ENCODE measurements around the gene LSM3. TPM values are rescaled to one million over a fixed set of nuclear protein-coding genes. Genes with fewer than 3 reads are reported as not detected.

LSM3 gene
- total RNA-seq, 1 experiment from 2014 or later, result 11.9 TPM

GRCh38 chr3:14241716-14242115 is 63.1 kb downstream of the LSM3 start:
- H3K4me3 ChIP-seq (ENCODE audit: low read depth in 2 of 2, low read length in 2 of 2), result no peak overlapping the region
- no peak for DNase-seq (ENCODE audit: low read depth, low spot score)
- no peak overlapping the region for H3K27ac ChIP-seq (ENCODE audit: low read length)
- CTCF ChIA-PET, result no interaction called here
- H3K27me3 ChIP-seq (ENCODE audit: control insufficient read depth, insufficient read depth, low read length), result no peaks in the 10 kb centered on the region
- TF ChIP-seq SIN3A (IDR thresholded peaks at IDR 0.05; ENCODE audit: borderline replicate concordance, insufficient read depth, low read depth, low read length), result no peak
- TF ChIP-seq TCF7L2 (IDR thresholded peaks at IDR 0.05; ENCODE audit: low read depth, low read length), result no peak
- in situ Hi-C loops (cut with HindIII; ENCODE audit: low pct_unique_long_range_greater_than_20kb, low sequenced_read_pairs) (no loop called here), intact Hi-C loops (cut with micrococcal nuclease; ENCODE audit: unreplicated experiment) (no loop called here)
- no peak for ATAC-seq
- H3K4me1 ChIP-seq (ENCODE audit: control insufficient read depth, insufficient read depth, low read length), result no peaks in the 10 kb centered on the region
- H3K36me3 ChIP-seq (ENCODE audit: control insufficient read depth, insufficient read depth, low read length), result no peaks in the 10 kb centered on the region
- no peaks in the 10 kb centered on the region for H3K9me3 ChIP-seq (ENCODE audit: control insufficient read depth, insufficient read depth, low read depth, low read length)
- POLR2A ChIA-PET, result no interaction called here
- no TSS peak for BruUV-seq (replicated peaks)

GRCh38 chr3:14242490-14243311 is 64.1 kb downstream of the LSM3 start:
- no TSS peak for BruUV-seq (replicated peaks)
- no peak for ATAC-seq
- no peak overlapping the region; the same call in 1 of the 2 replicates for H3K27ac ChIP-seq (ENCODE audit: low read length)
- no peaks in the 10 kb centered on the region for H3K4me1 ChIP-seq (ENCODE audit: control insufficient read depth, insufficient read depth, low read length)
- no peaks in the 10 kb centered on the region for H3K36me3 ChIP-seq (ENCODE audit: control insufficient read depth, insufficient read depth, low read length)
- H3K9me3 ChIP-seq (ENCODE audit: control insufficient read depth, insufficient read depth, low read depth, low read length), result no peaks in the 10 kb centered on the region
- in situ Hi-C loops (cut with HindIII; ENCODE audit: low pct_unique_long_range_greater_than_20kb, low sequenced_read_pairs) (no loop called here), intact Hi-C loops (cut with micrococcal nuclease; ENCODE audit: unreplicated experiment) (no loop called here)
- no peak overlapping the region for H3K4me3 ChIP-seq (ENCODE audit: low read depth in 2 of 2, low read length in 2 of 2)
- no peaks in the 10 kb centered on the region for H3K27me3 ChIP-seq (ENCODE audit: control insufficient read depth, insufficient read depth, low read length)
- CTCF ChIA-PET, result no interaction called here
- TF ChIP-seq POLR2AphosphoS5 (IDR thresholded peaks at IDR 0.05; ENCODE audit: low read depth, low read length), result no peak
- TF ChIP-seq REST (IDR thresholded peaks at IDR 0.05; ENCODE audit: insufficient read depth in 1 of 2, low read depth in 2 of 2, low read length in 1 of 2), result no peak
- TF ChIP-seq SIN3A (IDR thresholded peaks at IDR 0.05; ENCODE audit: borderline replicate concordance, insufficient read depth, low read depth, low read length), result no peak
- TF ChIP-seq TCF7L2 (IDR thresholded peaks at IDR 0.05; ENCODE audit: low read depth, low read length), result no peak
- TF ChIP-seq CTCF (IDR thresholded peaks at IDR 0.05), result no peak
- no peak for DNase-seq (ENCODE audit: low read depth, low spot score)
- POLR2A ChIA-PET, result no interaction called here

GRCh38 chr3:14243782-14244181 is 65.2 kb downstream of the LSM3 start:
- H3K27me3 ChIP-seq (ENCODE audit: control insufficient read depth, insufficient read depth, low read length), result no peaks in the 10 kb centered on the region
- no peaks in the 10 kb centered on the region for H3K36me3 ChIP-seq (ENCODE audit: control insufficient read depth, insufficient read depth, low read length)
- H3K9me3 ChIP-seq (ENCODE audit: control insufficient read depth, insufficient read depth, low read depth, low read length), result no peaks in the 10 kb centered on the region
- no peaks in the 10 kb centered on the region for H3K4me1 ChIP-seq (ENCODE audit: control insufficient read depth, insufficient read depth, low read length)
- BruUV-seq (replicated peaks), result no TSS peak
- POLR2A ChIA-PET, result no interaction called here
- in situ Hi-C loops (cut with HindIII; ENCODE audit: low pct_unique_long_range_greater_than_20kb, low sequenced_read_pairs), result no loop called here
- TF ChIP-seq SIN3A (IDR thresholded peaks at IDR 0.05; ENCODE audit: borderline replicate concordance, insufficient read depth, low read depth, low read length), result no peak
- no peak for TF ChIP-seq TCF7L2 (IDR thresholded peaks at IDR 0.05; ENCODE audit: low read depth, low read length)
- no peak for TF ChIP-seq REST (IDR thresholded peaks at IDR 0.05; ENCODE audit: insufficient read depth in 1 of 2, low read depth in 2 of 2, low read length in 1 of 2)
- no peak for TF ChIP-seq POLR2AphosphoS5 (IDR thresholded peaks at IDR 0.05; ENCODE audit: low read depth, low read length)
- no peak for TF ChIP-seq CTCF (IDR thresholded peaks at IDR 0.05)
- no peak for DNase-seq (ENCODE audit: low read depth, low spot score)
- no peak overlapping the region for H3K27ac ChIP-seq (ENCODE audit: low read length)
- intact Hi-C loops (cut with micrococcal nuclease; ENCODE audit: unreplicated experiment), result no loop called here
- H3K4me3 ChIP-seq (ENCODE audit: low read depth in 2 of 2, low read length in 2 of 2), result no peak overlapping the region
- CTCF ChIA-PET, result no interaction called here
- no peak for ATAC-seq
